Measurements from ENCODE around the gene CCL15. TPM values are rescaled to one million over a fixed set of nuclear protein-coding genes. Genes with fewer than 3 reads are reported as not detected.
"Not testable (repeated sequence)": the region's sequence is repeated elsewhere in the genome, so short reads cannot be mapped to it uniquely, and the experiment has no call there.

Gene CCL15
- total and polyA plus RNA-seq, 2 donors (not counting 3 experiments of a cell fraction or from before 2014, with no cell fraction given): not detected

DNA sequence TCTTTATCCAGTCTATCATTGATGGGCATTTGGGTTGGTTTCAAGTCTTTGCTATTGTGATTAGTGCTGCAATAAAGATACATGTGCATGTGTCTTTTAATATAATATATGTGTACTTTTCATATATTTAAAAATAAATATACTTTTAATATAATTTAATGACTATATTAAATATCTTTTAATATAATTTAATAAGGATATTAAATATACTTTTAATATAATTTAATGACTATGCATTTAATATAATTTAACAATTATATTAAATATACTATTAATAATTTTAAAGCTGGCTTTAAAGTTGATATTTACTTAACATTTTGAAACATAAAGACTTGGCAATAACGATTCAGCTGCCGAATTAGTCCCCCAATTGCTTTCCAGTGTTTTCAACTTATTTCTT is 15.2 kb upstream of the CCL15 start:
- no peaks in the 10 kb centered on the region for H3K27me3 ChIP-seq (ENCODE audit: control insufficient read depth in 2 of 2, insufficient read depth in 2 of 2, low read length in 2 of 2)
- no peaks in the 10 kb centered on the region for H3K79me2 ChIP-seq (ENCODE audit: control insufficient read depth, insufficient read depth, low read length)
- dilution Hi-C loops (cut with MboI; ENCODE audit: extremely low pct_ligation_motif_present, low sequenced_read_pairs): no loop called here
- peaks cover 9% of the 10 kb centered on the region for H3K4me1 ChIP-seq (ENCODE audit: control insufficient read depth, extremely low read depth, insufficient read depth, low read length)
- DNase-seq (ENCODE audit: low read depth, low spot score) (no peak), FAIRE-seq (no peak)
- no peak overlapping the region for H2AFZ ChIP-seq (ENCODE audit: low read depth, low read length)
- H3K9ac ChIP-seq (replicated peaks; ENCODE audit: extremely low read depth, insufficient read depth, low read length): no peak overlapping the region
- TF ChIP-seq GATA2 (IDR thresholded peaks at IDR 0.05; ENCODE audit: insufficient read depth, insufficient read length, low read depth, low read length) (no peak), FOS (IDR thresholded peaks at IDR 0.05; ENCODE audit: borderline replicate concordance, insufficient read depth, low read length) (no peak), EZH2 (IDR thresholded peaks at IDR 0.05; ENCODE audit: borderline replicate concordance, low read depth, low read length, severe bottlenecking) (no peak), POLR2AphosphoS5 (IDR thresholded peaks at IDR 0.05; ENCODE audit: insufficient read depth, low read depth, low read length) (no peak), JUN (IDR thresholded peaks at IDR 0.05; ENCODE audit: borderline replicate concordance, insufficient read depth, insufficient read length, low read depth) (no peak), MYC (IDR thresholded peaks at IDR 0.05; ENCODE audit: low read depth, low read length) (no peak), POLR2A (IDR thresholded peaks at IDR 0.05; ENCODE audit: low read depth, low read length) (no peak)
- TF ChIP-seq, protein P1, sequence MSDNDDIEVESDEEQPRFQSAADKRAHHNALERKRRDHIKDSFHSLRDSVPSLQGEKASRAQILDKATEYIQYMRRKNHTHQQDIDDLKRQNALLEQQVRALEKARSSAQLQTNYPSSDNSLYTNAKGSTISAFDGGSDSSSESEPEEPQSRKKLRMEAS (IDR thresholded peaks at IDR 0.05; ENCODE audit: insufficient read depth, insufficient read length): no peak
- TF ChIP-seq, protein P2, sequence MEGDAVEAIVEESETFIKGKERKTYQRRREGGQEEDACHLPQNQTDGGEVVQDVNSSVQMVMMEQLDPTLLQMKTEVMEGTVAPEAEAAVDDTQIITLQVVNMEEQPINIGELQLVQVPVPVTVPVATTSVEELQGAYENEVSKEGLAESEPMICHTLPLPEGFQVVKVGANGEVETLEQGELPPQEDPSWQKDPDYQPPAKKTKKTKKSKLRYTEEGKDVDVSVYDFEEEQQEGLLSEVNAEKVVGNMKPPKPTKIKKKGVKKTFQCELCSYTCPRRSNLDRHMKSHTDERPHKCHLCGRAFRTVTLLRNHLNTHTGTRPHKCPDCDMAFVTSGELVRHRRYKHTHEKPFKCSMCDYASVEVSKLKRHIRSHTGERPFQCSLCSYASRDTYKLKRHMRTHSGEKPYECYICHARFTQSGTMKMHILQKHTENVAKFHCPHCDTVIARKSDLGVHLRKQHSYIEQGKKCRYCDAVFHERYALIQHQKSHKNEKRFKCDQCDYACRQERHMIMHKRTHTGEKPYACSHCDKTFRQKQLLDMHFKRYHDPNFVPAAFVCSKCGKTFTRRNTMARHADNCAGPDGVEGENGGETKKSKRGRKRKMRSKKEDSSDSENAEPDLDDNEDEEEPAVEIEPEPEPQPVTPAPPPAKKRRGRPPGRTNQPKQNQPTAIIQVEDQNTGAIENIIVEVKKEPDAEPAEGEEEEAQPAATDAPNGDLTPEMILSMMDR (IDR thresholded peaks at IDR 0.05; ENCODE audit: extremely low read depth in 1 of 2, insufficient read depth in 1 of 2, low read depth in 1 of 2, low read length in 2 of 2): no peak
- H3K36me3 ChIP-seq (ENCODE audit: control insufficient read depth in 2 of 2, extremely low read depth in 1 of 2, insufficient read depth in 2 of 2, low read length in 2 of 2): no peaks in the 10 kb centered on the region
- POLR2A ChIA-PET: no interaction called here
- no peak overlapping the region for H3K27ac ChIP-seq (ENCODE audit: insufficient read depth, low read depth, low read length)
- intact Hi-C loops (cut with micrococcal nuclease): no loop called here
- H3K4me3 ChIP-seq (replicated peaks in 1 of 3; ENCODE audit: insufficient read depth in 1 of 3, low read depth in 1 of 3, low read length in 3 of 3): no peak overlapping the region
- no peaks in the 10 kb centered on the region for H3K9me3 ChIP-seq (replicated peaks; ENCODE audit: control insufficient read depth, insufficient read depth, low read length)
- H3K9me1 ChIP-seq (replicated peaks; ENCODE audit: control insufficient read depth, extremely low read depth, insufficient read depth, low read length): no peaks in the 10 kb centered on the region
- no TSS peak for BruUV-seq (replicated peaks)
- no peaks in the 10 kb centered on the region for H4K20me1 ChIP-seq (replicated peaks; ENCODE audit: control insufficient read depth, extremely low read depth, insufficient read depth, low read length)
- no peak overlapping the region for H3K4me2 ChIP-seq (ENCODE audit: insufficient read depth, low read length)
- CTCF ChIA-PET: interaction anchor here (0.8 to 1.6 kb wide), 2 partner anchors 40 to 47 kb away, joined by 3 to 4 read pairs; no protein-coding TSS in a partner anchor

DNA sequence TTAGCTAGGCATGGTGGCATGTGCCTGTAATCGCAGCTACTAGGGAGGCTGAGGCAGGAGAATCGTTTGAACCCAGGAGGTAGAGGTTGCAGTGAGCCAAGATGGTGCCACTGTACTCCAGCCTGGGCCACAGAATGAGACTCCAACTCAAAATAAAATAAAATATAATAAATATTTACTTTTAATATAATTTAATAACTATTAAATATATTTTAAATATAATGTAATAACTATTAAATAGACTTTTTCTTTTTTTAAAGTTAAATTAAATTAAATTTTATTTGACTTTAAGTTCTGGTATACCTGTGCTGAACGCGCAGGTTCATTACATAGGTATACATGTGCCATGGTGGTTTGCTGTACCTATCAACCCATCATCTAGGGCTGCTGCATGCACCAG is 14.5 kb upstream of the CCL15 start:
- H2AFZ ChIP-seq (ENCODE audit: low read depth, low read length); H3K4me3 ChIP-seq (replicated peaks in 1 of 3; ENCODE audit: insufficient read depth in 1 of 3, low read depth in 1 of 3, low read length in 3 of 3); H3K9ac ChIP-seq (replicated peaks; ENCODE audit: extremely low read depth, insufficient read depth, low read length); BruUV-seq (replicated peaks); H3K79me2 ChIP-seq (ENCODE audit: control insufficient read depth, insufficient read depth, low read length); FAIRE-seq; POLR2A ChIA-PET; H3K9me3 ChIP-seq (replicated peaks; ENCODE audit: control insufficient read depth, insufficient read depth, low read length); H3K4me2 ChIP-seq (ENCODE audit: insufficient read depth, low read length); H3K36me3 ChIP-seq (ENCODE audit: control insufficient read depth in 2 of 2, extremely low read depth in 1 of 2, insufficient read depth in 2 of 2, low read length in 2 of 2); H3K9me1 ChIP-seq (replicated peaks; ENCODE audit: control insufficient read depth, extremely low read depth, insufficient read depth, low read length); DNase-seq (ENCODE audit: low read depth, low spot score); dilution Hi-C loops (cut with MboI; ENCODE audit: extremely low pct_ligation_motif_present, low sequenced_read_pairs); H3K4me1 ChIP-seq (ENCODE audit: control insufficient read depth, extremely low read depth, insufficient read depth, low read length); H3K27ac ChIP-seq (ENCODE audit: insufficient read depth, low read depth, low read length); intact Hi-C loops (cut with micrococcal nuclease); H4K20me1 ChIP-seq (replicated peaks; ENCODE audit: control insufficient read depth, extremely low read depth, insufficient read depth, low read length); H3K27me3 ChIP-seq (ENCODE audit: control insufficient read depth in 2 of 2, insufficient read depth in 2 of 2, low read length in 2 of 2): not testable (repeated sequence)
- CTCF ChIA-PET: interaction anchor here (1.2 to 1.7 kb wide), 2 partner anchors 46 to 57 kb away, joined by 3 to 5 read pairs; no protein-coding TSS in a partner anchor

All from endothelial cell of umbilical vein (primary cell).